Germinal center (tissue), 1 donor: Measurements from ENCODE around the gene NODAL.

ENCODE experiments used
- DNase-seq: peaks from one replicate; pipeline ENCODE4 v3.0.0; 2012; ENCODE audit warnings: mixed read lengths, low spot score

The NODAL gene

DNA sequence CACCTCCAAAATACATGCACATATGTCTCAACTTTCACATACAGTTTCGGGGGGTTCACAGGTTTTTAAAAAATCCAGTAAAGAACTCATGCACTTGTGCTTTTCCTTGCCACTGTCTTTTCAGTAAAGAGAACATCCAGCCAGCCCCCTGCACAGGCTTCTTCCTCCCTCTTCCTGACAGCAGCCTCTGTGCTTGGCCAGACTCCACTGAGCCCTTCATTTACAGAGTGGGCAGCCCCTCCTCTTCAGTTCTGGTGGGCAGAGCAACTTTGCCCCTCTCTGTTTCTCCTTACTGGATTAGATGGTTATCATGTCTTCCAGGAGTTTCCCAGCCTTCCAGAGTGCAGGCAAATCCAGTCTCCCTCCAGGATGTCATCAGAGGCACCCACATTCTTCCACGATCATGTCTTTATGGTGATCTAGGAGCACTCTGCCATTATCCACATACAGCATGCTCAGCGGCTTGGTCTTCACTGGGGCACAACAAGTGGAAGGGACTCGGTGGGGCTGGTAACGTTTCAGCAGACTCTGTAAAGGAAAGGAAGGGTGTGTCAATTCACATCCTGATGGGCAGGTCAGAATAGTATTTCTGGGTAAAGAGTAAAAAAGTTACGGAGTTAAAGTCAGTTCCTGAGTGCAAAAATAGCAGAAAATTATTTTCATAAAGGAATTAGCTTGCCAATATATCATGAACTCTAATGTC is 8.8 kb downstream of the NODAL start:
- DNase-seq = no peak

- DNase-seq = no peak
Observed at GRCh38 chr10:70432101-70432500, 9.4 kb downstream of the NODAL start.

DNA sequence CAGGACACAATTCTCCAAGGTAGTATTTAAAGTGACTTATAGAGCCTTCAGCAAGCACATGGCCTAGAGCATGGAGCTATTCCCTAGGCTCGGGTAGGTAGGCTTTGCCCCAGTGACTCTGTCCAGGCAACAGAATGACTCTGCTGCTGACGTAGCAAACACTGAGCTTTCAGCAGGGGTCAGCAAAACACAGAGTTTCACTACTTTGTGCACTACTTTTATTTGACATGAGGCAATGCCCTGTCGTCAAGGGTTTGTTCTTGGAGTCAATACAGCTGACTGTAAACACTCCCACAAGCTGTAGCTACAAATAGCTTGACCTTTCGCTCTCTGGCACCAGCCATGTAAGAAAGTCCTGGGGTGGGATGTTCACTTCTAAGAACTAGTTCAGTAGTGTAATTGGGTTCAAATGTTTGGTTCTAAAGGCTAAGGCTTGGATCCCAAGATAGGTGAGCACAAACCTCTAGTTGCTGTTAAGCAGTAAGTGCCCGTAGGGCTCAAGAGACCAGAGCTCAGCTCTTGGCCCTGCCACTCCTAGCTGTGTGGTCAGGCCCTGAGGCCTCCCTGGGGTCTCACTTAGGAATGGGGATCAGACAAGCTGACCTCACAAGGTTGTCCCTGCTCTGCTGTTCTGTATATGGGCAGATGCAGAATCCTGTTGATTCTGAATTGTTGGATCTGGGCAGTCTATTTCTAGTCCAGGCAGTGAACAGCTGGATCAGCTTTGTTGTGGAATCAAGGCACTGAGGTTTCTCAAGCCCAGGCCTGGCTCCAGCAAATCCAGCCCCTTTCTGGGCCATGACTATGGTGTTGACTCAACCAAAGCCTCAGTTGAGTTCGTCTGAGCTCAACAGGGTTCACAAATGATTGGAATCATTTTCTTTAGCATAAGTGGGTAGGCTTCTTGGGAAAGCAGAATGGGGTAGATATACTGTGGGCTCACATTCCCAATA is 10.7 kb downstream of the NODAL start:
- no peak for DNase-seq

DNA sequence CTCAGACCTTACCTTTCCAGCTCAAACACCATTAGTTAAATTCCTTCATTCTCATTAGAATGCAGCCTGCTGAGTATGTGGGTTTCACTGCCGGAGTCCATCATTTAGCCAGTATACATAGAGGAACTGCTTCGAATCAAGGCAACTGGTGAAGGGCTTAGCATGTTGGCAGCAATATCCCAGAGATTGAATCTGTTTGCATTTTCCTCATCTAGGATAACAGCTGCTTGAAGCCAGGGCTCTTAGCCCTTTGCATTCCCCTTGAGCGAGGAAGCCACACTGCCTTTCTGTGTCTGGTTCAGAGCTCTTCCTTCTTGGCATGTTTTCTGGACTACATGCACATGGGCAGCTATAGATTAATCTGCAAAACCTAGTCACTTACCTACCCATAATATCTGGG is 14.7 kb downstream of the NODAL start:
- DNase-seq = no peak

GRCh38 chr10:70425096-70425495 is 16.4 kb downstream of the NODAL start:
- no peak for DNase-seq

DNA sequence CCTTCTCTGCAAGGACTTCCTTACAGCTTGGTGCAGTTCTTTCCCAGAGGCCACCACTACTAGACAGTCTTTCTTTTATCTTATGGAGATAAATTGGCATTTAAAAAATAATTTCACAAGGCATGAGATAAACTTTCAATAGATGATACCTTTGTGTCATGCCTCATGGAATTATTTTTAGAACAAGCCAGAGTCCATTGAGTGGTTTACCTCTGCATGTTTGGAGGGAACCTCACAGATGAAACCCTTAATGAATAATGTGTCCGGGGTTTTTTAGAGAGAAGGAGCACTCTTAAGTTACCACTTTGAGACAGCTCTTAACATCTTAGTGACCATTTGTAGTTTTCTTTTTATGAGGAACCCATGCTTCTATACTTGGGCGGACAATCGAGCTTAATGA is 17.2 kb downstream of the NODAL start:
- no peak for DNase-seq

DNA sequence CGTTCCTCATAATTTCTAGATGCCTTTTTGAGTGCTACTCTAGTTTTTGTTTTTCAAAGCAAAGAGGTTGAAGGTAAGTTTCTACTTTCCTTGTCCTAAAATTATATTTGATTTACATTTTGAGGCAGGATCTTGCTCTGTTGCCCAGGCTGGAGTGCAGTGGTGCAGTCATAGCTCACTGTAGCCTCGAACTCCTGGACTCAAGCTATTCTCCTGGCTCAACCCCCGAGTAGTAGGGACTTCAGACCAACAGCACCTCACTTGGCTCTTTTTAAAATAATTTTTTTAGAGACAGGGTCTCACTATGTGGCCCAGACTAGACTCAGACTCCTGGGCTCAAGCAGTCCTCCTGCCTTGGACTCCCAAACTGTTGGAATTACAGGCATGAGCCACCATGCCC is 22.8 kb downstream of the NODAL start:
- DNase-seq = no peak

- DNase-seq = no peak
Observed at GRCh38 chr10:70418229-70418628, 23.3 kb downstream of the NODAL start.

DNA sequence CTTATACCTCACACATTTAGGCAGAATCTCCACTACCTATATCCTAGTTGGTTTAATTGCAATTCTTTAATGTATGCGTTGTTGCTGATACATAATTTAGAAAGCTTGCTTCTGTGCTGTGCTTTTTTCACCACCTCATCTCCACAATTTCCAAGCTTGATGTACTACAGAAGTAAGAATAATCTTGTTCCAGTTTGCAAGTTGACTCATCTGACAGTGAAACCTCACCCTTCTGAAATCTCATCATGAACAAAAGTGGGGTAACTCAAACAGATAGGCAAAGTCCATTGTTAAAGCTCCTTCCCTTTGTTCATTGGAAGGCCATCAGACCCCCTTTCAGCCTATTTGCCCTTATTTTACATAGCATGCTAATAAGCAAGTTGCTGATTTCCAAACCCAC is 23.9 kb downstream of the NODAL start:
- no peak for DNase-seq

DNA sequence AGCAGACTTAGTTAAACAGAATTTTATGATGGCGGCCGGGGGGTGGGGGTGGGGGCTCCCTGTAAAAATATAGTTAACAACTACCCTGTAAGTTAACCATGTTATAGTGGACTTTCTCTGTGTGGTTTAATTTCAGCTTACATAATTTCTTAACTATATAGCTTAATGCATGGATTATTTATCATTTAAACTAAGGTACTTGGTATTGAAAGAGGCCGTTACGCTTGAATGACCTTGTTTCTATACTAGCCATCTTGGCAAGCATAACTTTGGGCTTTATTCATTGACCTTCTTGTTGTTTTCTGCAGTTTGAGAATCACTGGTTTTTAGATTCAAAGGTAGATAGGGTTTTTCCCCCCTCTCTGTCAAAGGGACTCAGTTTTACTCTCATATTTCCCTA is 29.1 kb downstream of the NODAL start:
- no peak for DNase-seq

- DNase-seq = no peak
Observed at GRCh38 chr10:70410608-70411007, 30.9 kb downstream of the NODAL start.

GRCh38 chr10:70409772-70410171 is 31.7 kb downstream of the NODAL start:
- DNase-seq = no peak

- no peak for DNase-seq
Observed at GRCh38 chr10:70405037-70405824, 36.2 kb downstream of the NODAL start.

DNA sequence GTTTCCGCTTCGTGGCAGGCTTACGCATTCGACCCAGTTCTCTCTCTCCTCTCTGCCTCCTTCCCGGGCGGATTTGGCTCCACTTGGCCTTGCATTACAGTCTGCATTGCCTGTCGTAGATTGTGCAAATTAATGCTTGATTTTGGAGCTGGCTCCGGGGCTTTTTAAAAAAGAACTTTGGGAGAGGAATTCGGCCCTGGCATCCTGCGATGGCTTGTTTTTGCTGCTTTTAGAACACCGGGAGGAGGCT is 36.8 kb downstream of the NODAL start:
- DNase-seq = no peak

DNA sequence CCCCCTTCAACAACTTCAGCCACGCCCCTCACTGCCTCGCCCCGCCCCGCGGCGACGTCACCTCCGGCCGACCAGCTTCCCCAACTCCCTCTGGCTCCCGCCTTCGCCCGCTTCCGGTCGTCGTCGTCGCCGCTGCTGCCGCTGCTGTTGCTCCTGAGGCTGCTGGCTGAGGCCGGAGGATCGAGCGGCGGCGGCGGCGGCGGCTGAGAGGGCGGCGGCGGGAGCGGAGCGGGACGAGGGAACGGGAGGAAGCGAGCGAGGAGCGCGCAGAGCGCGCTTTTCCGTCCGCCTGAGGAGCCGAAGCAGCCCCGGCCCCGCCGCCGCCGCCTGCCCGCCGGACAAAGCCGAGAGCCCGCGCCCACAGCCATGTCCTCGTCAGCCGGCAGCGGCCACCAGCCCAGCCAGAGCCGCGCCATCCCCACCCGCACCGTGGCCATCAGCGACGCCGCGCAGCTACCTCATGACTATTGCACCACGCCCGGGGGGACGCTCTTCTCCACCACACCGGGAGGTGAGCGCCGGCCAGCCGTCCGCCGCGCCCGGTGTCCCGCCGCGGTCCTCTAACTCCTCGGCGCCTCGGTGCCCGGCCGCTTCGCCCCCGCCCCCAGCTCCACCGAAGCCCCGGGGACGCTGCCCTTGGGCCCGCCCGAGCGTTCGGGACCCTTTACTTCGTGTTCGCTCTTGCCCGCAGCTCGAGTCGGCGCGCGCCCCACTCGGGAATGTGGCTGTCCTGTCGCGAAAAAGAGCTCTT is 37.3 kb downstream of the NODAL start, which contains the start of gene EIF4EBP2:
Gene EIF4EBP2, plus strand, starts transcription at position 110 of the 751 bp plus-strand sequence. Its CDS starts 257 bp downstream, at position 367.
- peak; percentile 91 for DNase-seq

GRCh38 chr10:70403483-70404035 is 37.9 kb downstream of the NODAL start:
- DNase-seq = no peak

DNA sequence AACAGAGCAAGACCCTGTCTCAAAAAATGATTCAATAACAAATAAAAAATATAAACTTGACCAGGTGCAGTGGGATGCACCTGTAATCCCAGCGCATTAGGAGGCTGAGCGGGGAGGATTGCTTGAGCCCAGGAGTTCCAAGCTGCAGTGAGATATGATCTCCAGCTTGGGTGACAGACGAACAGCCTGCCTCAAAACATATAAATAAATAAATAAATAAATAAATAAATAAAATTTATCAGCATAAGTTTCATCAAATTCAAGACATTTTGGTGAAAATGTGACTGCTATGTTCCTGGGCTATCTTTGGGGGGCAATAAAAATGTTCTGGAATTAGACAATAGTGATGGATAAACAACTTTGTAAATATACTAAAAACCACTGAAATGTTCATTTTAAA is 42.3 kb downstream of the NODAL start:
- no peak for DNase-seq

DNA sequence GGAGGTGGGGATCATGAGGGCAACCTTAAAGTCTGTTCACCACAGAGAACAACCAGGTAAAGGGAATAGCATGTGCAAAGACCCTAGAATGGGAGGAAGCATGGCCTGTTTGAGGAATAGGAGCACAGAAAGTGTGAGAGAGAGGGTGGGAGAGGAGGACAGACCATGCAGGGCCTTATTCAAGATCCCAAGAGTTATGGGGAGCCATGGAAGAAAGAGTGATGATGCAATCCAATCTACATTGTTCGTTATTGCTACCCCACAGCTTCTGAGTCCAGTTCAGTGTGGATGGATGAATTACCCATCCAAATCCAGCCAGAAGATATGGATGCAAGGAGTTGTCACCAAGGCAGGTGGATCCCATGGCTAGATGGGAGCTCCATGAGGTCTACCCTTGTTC is 45.3 kb downstream of the NODAL start:
- no peak for DNase-seq

DNA sequence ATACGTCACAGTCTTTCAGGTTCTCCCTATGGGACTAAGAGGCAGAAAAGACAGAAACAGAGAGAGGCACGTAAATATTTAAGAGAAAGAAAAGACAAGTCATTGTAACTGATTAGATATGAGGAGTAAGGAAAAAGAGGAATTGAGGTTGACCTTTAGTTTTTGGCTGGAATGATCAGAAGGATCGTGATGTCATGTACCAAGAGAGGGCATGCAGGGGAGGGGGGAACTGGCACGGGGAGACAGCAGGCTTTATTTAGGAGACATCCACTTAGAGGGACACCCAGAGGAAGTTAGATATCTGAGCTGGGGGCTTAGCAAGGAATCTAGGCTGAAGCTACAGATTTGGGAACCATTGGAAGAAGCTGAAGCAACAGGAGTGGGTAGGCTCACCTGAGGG is 49.8 kb downstream of the NODAL start:
- no peak for DNase-seq
